Ramos (cell line): Measurements from ENCODE around the gene IL1R2.

ENCODE experiments used
- in situ Hi-C: fragments of 300-500 bp; cut with MboI; formaldehyde crosslinking; loops from one replicate; pipeline ENCODE4 v1.14.3; 2022; ENCODE audit warnings: low sequenced_read_pairs; ENCODE audit not compliant: unreplicated experiment

The IL1R2 gene

DNA sequence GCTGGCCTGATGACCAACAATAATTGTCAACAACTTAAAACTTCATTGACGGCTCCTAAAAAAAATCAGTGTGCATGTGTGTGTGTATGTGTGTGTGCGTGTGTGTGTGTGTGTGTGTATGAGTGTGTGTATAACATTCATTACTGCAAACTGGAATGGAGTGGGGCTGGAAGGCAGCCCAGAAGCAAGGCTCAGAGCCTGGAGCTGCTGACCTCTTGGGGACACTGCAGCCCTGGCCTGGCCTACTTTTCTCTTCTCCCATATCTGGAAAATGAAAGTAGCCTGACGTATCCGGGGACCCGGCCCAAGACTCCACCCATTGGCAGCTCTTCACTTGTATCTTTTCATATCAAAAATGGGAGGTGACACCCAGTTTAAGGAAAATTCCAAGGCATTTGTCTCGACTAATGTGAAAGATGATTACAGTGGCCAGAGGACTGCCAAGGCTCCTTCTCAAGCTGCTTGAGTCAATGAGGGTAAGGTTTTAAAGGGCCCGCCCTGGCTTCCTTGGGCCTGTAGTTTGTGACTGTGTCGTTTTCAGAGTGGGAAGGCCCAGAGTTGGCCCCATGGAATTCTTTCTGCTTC lies 78.4 kb downstream of the IL1R2 start:
- in situ Hi-C loops: no loop called here

DNA sequence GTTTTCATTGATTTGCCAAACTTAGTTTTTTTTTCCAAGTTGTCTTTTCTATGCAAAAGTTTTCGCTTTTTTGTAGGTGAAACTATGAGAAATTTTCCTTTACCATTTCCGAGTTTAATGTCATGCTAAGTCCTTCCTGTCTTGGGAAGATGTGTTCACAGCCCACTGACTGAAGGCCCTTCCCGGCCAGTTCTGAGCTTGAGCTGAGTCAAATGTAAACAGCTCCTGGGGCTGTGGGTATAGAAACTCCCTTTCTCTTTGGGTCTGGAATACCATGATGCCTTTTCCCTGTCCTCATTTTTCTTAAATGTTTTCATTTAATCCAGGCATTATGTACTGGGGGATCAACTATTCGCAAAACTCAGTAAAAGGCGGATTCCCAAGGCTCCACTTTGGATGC lies 81.0 kb downstream of the IL1R2 start:
- in situ Hi-C loops: no loop called here

DNA sequence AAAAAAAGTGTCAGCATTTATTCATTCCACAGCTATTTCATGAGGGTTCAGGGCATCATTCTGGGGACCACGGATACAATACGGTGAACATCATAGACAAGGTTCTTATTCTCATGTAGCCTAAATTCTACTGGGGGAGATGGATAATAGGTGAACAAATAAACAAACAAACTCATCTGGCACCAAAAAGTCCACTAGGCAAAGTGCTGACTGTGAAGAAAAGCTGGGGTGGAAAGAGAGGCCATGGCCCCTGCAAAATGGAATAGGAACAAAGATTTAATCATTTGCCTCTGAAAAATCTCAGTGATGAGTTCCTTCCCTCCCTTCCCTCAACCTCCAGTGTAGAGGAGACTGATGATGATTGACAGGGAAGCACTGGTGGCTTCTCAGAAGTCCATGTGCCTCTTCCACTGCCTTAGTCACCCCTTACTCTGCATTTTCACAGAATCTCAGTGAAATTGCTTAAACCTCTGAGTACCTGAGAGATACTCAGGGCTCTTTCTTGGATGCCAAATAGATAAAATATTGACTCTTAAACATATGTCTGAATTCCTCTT lies 81.5 kb downstream of the IL1R2 start:
- in situ Hi-C loops: no loop called here

DNA sequence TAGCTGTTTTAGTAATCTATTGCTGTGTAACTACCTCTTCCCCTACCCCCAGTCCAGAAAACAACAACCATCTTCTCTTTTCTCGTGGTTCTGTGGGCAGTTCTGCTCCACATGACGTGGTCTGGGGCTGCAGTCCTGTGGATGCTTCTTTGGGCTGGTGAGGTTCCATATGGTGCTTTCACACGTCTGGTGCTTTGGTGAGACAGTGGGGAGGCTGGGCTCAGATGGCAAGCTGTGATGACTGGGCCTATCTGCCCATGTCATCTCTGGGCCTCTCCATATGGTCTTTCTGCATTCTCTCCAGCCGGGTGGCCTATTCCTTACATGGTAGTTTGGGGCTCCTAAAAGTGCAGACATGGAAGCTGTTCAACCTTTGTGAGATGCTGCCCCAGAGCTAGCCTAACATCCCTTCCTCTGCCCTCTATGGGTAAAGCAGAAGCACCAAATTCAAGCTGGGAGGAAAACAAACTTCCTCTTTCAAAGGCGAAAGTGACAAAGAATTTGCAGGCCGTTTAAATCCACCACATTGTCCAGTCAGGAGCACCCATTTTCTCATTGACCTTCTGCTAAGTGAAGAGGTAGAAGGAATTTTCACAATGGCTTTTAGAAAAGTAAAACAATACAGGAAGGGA lies 82.5 kb downstream of the IL1R2 start:
- in situ Hi-C loops: no loop called here

DNA sequence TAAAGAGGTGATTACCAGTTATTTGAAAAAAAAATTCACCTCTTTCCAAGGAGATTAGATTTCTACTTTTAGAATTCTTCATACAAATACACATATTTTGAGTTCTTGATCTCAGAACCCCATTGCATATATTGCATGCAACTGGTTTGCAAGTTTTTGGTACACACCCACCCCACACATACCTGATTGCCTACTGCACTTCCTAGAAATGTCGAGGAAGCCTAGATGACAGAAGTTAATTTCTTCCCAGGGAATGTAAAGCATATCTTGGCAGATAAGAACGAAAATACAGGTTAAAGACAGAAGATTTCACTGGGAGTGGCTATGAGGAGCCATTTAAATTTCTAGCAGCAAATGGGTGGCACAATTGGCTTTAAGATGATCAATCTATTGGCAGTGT lies 83.7 kb downstream of the IL1R2 start:
- in situ Hi-C loops: no loop called here

DNA sequence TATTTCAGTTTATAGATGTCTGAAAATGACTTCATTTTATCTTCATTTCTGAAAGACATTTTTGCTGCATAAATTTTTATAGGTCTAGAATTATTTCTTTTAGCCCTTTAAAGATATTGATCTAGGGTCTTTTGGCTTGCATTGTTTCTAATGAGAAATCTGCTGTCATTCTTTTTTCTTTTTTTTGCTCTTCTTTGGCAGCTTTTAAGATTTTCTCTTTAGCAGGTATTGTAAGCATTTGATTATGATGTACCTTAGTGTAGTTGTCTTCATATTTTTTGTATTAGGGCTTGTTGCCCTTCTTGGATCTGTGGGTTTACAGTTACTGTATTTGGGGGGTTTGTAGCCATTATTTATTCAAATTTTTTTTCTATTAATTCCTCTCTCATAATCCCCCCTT lies 84.8 kb downstream of the IL1R2 start:
- in situ Hi-C loops: no loop called here
